ENCODE data around the gene MYOZ1.

GRCh38 chr10:73586583-73586984, 54.7 kb downstream of the MYOZ1 start:
- TF ChIP-seq CTCF (IDR thresholded peaks at IDR 0.05; ENCODE audit: low read depth, low read length) (no peak), POLR2A (IDR thresholded peaks at IDR 0.05; ENCODE audit: extremely low read depth, insufficient read length) (no peak)

Data from NB4 (cell line).